GM19025 (cell line): ENCODE data around the gene ANK3.
"Not testable (repeated sequence)": the region's sequence is repeated elsewhere in the genome, so short reads cannot be mapped to it uniquely, and the experiment has no call there.

Experiments used
- ATAC-seq: cut with Tn5 transposase; IDR thresholded peaks from one replicate; pipeline ENCODE4 v1.9.1; 2021; ENCODE audit warnings: mild to moderate bottlenecking, low read depth, moderate library complexity; ENCODE audit not compliant: unreplicated experiment

The ANK3 gene

DNA sequence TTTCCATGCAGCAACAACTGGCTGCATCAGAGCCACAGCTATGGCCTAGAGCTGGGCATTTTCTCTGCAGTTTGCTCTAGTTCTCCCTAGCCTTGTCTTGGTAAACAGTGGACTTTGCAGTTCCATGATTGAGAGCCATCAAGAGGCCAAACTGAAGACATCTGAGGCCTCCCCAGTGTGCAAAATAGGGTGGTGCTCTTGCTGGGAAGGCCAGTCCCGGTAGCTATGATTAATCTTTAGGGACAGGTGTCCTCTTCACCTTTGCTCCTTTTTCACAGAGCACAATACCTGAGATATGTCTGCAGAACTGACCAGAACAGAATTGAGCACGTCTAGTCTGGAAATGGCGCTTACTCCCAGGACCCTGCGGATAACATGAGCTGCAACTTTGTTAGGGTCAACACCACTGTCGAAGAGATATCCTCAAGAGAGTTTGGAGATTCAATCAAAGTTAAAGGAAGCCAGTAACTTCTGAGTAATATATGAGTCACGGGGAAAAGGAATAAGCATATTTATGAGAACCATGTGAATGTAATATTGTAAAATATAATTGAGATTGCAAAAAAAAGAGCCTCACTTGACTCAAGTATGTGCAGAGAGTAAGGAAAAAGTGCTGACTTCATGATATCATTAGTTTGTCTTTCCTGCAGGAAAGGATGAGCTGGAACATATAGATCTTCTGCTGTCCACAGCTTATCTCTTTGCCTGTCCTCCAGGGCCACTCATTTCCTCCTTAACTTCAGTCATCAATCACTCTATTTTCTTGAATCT, 76.7 kb downstream of the ANK3 start:
- no peak for ATAC-seq

DNA sequence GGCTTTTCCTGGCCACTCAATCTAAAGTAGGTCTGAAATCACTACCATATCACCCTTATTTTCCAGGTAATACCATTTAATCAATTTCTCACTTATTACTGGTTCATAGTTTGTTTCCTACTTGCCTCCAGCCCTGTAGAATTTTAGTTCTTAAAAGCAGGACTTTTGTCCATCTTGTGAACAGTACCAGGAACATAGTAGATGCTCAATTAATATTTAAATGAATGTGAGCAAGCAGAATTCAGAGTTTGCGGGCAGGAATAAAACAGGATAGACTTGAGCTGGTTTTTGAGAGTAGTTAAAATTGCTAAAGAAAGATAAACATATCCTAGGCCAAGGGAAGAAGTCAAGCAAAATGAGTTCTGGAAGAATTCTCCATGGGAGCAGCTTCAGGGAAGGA, 77.9 kb downstream of the ANK3 start:
- ATAC-seq = no peak

DNA sequence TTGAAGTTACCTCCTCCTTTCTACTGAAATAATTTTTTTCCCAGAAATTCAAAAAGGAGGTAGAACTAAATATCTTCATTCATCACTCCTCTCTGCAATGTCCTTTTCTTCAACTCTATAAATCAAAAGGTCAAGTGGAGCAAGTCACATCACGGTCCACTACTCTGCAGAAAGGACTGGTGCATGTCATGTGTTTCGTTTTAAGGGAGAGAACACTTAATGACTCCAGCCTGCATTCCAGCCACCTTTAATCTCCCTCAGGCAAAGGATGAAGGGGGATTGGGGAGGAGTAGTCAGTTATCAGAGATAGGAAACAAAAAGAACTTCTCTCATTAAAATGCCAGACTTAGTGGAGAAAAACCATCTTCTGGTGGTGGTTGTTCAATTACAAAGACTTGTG, 78.9 kb downstream of the ANK3 start:
- ATAC-seq = no peak

DNA sequence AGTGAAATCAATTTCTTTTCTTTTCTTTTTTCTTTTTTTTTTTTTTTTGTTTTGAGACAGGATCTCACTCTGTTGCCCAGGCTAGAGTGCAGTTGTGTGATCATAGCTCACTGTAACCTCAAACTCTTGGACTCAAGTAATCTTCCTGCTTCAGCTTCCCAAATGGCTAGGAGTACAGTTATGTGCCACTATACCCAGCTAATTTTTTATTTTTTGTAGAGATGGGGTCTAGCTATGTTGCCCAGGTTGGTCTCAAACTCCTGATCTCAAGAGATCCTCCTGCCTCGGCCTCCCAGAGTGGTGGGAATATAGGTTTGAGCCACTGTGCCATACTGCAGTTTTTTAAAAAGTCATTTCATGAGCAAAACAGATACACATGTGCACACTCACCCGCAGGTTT, 79.8 kb downstream of the ANK3 start:
- no peak for ATAC-seq

DNA sequence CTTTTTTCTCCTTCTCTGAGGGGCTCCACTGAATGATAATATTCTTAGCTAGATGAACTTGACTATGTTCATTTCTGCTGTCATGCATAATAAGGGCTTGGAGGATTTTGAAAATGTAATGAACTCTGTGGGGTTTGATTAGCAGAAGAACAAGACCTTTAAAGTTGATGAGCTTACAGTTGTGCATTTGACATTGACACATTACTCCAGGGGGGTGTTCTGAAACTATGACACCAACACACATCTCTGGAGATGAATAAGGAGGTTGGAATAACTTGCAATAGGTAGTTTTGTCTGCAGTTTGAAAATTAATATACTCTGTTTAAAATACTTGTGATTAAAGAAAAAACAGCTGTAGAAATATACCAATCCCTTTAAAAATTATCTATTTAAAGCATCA, 80.3 kb downstream of the ANK3 start:
- ATAC-seq = no peak

DNA sequence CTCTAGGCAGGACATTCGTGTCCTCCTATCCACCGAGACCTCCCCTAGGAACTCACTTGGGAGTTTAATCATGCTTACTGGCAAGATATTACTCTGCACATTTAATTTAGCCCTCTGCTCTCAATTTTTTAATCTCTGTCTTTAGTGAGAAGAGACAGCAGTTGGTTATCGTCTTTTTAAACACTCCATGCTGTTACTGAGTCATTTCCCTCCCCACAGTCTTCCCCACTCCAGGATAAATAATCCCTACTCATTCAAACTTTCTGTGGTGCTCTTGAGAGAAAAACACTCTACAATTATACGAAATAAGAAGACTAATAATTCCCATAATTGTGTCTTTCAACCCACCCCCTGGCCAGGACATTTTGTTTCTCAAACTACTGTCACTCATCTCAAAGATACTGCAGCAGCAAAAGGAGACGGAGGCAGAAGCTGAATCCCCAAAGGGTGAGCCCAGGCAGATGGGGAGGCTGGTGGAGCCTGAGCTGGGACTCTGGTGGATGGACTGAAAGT, 84.2 kb downstream of the ANK3 start:
- no peak for ATAC-seq

DNA sequence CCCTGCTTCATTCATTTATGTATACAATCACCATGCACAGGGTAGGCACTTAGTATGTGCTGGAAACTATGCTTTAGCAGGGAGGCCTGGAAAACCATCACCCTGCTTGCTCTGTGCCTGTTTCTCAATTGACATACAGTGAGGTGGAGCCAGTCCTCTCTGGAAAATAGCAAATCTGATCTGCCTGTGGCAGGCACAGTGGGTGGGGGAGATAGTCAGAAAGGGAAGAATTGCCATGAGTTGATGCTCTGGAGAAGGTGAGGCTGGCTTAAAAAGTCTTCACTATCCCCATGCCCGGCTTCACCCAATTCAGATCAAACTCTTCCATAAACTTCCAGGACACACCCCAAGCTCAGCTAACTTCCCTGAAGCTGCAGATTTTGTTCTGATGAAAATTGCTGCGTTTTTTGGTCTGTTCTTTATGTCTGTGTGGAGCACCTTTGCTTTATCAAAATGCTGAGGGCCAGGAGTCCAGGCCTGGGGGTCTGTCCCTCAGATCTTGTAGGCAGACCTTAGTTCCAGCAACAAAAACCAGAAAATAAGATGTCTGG, 84.8 kb downstream of the ANK3 start:
- no peak for ATAC-seq

DNA sequence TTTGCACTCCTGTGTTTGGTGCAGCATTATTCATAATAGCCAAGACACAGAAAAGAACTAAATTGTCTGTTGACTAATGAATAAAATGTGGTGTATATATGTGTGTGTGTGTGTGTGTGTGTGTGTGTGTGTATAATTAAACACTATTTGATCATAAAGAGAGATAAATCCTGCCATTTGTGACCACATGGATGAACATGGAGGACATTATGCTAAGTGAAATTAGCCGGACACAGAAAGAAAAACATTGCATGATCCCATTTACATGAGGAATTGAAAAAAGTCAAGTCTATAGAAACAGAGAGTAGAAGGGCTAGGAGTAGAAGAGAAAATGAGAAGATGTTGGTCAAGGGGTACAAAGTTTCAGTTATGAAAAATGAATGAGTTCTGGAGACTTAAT, 85.9 kb downstream of the ANK3 start:
- no peak for ATAC-seq

DNA sequence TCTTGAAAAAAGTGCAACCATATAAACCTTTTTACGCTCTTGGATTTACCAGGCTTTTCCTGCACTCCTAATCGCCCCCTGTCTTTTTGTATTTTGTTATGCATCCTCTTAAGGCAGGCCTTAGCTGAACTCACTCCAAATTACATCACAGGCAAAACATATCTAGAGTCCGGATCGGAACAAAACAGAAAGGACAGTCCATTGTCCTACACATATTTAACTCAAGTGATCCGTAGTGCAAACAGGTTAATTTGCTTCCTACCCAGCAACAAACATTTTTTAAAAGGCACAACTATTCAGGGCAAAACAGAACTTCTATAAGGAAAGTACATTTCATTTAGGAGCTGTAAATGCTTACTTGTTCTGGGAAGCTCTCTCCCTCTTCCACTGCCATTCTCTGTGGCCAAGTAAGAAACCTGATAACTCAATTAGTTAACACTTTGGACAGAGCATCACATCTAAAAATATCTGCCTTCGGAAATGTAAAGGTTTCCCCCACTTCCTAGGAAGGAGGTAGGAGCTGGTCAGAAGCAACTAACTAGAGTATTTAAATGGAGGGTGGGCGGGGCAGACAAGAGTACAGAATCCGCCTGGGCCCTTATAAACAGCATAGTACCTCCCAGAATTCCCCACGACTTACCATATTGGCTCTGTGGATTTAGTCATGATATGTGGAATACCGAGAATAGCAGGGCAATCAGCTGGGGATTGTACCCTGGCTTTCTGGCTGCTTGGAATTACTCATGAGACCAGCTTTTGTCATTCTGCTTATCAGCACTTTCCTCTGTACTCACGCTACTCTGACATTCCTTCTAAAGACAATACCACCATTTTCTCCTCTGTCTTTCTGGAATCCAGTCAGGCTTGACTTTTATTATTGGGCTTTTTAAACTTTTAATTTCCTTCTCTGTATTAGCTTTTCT, 89.5 kb downstream of the ANK3 start:
- no peak for ATAC-seq

DNA sequence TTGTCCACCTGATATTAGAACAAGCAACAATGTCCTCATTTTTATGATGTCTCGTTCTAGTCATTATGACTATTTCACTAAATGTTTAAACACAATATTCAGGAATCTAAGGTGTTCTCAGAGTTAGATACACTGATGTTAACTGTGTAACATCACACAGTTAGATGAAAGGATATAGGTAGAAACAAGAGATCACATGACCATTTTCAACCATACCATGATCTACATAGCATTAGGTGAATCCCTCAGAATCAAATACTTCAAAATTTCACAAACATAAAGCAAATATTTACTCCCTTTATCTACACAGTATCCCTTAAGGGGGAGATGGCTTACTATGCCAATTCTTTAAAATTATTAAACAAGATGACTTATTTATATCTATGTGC, 90.3 kb downstream of the ANK3 start:
- no peak for ATAC-seq

DNA sequence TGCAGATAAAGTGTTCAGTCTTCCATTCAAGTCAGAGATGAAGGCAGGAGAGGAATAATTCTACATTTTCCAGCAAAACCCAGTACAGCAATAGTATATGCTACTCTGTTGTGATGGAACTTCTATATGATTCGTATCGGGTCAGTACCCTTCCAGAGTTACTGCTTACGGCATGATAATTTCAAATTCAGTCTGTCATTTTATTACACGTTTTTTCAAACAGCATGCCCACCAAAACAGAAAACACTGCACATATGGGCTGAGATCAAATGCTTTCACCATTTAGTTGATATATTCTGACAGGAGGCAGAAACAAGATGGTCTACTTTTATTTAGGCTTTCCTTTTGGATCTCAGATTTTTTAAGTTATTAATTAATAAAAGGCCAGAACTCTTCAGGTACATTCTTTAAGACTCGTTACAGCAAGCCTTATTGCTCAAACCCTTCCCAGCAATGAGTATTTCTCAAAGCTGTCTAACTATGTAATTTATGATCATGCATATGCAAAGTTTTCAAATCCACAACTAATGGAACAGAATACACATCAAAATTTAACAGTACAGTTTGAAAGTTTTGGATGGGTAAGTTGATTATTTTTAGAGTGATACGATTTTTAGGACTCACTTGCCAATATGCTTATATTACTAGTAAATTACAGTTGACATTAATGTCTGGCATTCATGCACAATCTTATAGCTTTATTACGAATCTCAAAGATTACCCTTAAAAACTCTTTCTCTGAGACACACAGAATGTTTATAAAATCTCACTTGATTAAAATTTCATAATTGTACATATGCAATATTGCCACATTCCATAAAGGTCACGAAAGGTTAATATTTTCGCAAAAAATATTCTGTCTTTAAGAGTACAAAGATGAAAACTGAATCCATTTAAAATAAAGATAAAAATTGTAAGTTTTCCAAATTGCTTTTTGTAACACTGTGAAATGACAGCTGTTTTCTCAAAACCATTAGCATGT, 91.0 kb downstream of the ANK3 start:
- no peak for ATAC-seq

DNA sequence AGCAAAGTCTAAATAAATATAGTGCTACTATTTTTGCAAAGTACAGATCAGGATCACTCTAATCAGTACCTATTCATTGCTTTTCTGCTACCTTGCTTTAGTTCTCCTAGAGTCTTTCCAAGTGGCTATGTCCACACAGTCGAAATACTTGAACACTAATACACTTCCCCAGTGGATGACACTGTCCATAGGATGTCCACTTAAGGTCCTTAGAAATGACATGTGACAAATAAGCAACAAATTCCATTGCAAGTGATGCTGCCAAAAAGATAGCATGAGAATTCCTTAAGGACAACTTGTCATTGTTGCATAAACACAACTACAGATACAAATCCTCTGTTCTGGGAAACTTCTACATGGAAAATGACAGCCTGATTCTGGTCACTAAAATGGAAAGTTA, 93.6 kb downstream of the ANK3 start:
- ATAC-seq = no peak

DNA sequence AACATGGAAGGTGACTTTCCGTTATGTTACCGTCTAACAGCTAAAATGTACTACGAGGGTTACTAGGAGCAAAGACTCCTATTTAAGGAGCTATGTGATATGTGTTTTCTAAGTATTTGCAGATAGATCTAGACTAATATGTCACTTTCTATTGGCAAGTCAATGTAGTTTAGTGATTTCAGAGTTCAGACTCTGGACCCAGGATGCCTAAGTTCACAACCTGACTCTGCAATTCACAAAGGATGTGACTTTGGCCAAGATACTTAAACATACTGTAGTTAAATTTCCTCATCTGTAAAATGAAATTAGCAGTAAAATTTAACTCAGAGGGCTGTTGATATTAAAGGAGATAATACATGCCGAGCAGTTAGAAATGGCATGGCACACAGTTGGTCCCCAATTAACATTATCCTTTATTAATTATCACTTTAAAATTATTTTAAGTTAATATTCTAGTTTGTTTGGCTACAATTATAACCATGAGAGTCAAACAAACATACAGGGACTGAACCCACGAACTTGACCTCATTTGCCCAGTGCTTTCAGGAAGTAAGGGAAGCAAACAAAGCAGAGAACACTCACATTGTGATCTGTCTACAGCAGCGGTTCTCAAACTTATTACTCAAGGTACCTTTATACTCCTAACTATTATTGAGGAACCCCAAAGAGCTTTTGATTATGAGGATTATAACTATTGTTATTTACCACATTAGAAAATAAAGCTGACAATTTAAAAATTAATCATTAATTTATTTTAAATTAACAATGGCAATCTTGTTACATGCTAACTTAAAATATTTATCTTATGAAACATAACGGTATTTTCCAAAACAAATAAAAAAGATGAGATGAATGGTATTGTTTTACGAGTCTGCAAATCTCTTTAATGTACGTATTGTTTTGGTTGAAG, 94.4 kb downstream of the ANK3 start:
- no peak for ATAC-seq

DNA sequence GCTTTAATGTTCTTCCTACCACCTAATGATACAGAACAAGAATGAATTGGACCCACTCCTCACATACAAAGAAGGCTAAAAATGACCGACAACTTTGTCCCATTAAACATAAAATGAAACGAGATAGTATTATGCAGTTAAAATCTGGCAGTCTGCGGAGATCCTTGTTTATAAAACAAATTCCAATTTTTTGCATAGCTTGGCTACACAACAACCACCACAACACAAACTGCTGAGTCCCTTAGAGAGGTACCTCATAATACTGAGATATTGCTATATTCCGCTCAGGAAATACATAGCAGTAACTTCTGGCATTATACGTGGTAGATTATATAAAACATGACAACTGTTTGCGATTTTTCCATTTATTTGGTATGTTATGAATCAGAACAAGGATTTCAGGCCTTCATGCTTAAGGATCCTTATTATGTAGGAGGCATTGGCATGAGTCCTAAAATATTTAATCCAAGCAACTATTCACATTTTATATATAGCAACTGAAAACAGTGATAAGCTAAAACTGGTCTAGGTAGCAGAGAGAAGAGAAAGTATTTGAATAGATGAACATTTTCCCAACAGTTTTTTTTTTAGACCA, 96.0 kb downstream of the ANK3 start:
- no peak for ATAC-seq

DNA sequence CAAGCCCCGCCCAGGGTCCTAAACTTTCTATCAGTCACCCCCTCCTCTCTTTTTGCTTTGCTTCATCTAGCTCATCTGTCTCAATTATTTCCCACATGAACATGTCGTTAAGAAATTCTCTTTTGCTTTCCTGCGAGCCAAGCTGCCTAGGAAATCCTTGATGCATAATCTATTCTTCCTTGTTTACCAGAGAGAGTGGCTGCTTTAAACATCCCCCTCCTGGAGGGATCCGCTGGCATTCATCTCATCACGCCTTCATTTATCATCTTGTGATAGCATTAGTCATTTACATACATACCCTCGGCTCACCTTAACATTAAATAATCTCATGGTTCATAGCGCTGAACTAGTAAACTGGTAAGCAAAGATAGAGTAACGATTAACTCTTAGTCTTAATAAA, 96.7 kb downstream of the ANK3 start:
- ATAC-seq = no peak

DNA sequence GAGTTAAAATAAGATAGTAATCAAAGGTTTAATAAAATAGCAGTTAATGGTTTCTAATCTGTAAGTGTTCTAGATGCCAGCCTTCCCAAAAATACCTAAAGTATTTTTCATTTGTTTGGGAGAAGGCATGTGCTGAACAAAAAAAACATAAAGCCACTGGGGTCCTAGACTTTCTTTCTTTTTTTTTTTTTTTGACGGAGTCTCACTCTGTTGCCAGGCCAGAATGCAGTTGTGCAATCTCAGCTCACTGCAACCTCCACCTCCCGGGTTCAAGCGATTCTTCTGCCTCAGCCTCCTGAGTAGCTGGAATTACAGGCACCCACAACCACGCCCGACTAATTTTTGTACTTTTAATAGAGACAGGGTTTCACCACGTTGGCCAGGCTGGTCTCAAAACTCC, 97.1 kb downstream of the ANK3 start:
- ATAC-seq = not testable (repeated sequence)

DNA sequence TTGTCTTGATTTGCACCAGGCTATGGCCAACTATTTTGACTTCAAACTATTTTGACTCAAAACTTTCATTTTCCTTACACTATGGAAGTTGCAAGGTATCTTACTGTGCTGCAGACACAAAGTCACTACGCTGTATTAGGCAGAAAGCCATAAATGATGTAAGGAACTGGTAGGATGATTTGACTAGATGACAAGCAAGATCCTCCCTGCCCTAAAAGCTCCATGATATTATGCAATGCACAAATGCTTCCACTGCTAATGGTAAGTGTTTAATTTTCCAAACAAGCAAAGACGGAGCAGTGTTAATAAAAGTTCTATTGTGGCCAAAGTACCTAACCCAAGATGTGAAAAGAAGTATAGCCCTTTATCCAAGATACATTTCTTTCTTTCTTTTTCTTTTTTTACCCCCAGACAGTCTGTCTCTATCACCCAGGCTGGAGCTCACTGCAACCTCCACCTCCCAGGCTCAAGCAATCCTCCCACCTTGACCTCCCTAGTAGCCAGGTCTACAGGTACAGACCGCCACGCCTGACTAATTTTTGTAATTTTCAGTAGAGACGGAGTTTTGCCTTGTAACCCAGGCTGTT, 98.2 kb downstream of the ANK3 start:
- no peak for ATAC-seq

DNA sequence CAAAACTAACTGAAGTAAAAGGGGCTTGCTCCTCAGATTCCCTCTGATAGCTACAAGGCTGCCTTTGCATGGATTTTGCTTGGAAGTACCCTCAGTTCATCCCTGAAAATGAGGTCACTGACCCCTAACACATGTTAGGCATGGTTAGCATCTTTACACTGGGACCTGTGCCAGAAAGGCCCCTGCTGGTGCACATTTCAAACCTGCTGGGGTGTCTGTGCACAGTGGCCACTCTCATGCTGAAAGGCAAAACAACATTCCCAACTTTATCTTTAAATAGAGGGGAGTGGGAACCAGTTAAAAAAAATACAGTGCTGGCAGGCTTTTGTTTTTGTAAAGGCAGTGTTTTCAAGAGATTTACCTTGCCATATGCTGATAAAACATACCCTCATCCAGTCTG, 99.1 kb downstream of the ANK3 start:
- ATAC-seq = no peak
